ENCODE results near the gene BICRA. TPM values are rescaled to one million over a fixed set of nuclear protein-coding genes. Genes with fewer than 3 reads are reported as not detected.

The BICRA gene
- polyA plus RNA-seq, 3 donors = 0.08 to 4.6 TPM; not detected in 1

- peaks cover 30 to 36% (median 36%) of the 10 kb centered on the region in 3 donors for H3K27me3 Mint-ChIP-seq (ENCODE audit: low read depth in 3 of 3)
- Histone ChIP-seq H3K9me3 (replicated peaks in 1 of 2; ENCODE audit: control insufficient read depth in 1 of 2, insufficient read depth in 1 of 2, low read length in 2 of 2) (no peaks in the 10 kb centered on the region), H3K27me3 (ENCODE audit: control insufficient read depth in 2 of 2, insufficient read depth in 2 of 2, low read length in 2 of 2) (peaks cover 3 to 23% of the 10 kb centered on the region in 2 donors), H3K9ac (ENCODE audit: insufficient read depth, low read length, poor library complexity, severe bottlenecking) (no peak overlapping the region), H3K79me2 (ENCODE audit: insufficient read depth, low read length) (no peaks in the 10 kb centered on the region), H3K4me3 (replicated peaks in 1 of 3; ENCODE audit: low read depth in 2 of 3, low read length in 3 of 3) (no peak overlapping the region), H2AFZ (ENCODE audit: insufficient read depth, low read depth, low read length, poor library complexity, severe bottlenecking) (no peak overlapping the region), H3K27ac (ENCODE audit: low read depth in 1 of 2, low read length in 2 of 2) (no peak overlapping the region), H3K4me1 (ENCODE audit: control insufficient read depth in 1 of 2, insufficient read depth in 2 of 2, low read length in 2 of 2) (peaks cover 5 to 7% of the 10 kb centered on the region in 2 donors), H4K20me1 (ENCODE audit: insufficient read depth, low read length) (no peaks in the 10 kb centered on the region), H3K4me2 (replicated peaks; ENCODE audit: extremely low read depth, low read length, poor library complexity, severe bottlenecking) (no peak overlapping the region), H3K36me3 (replicated peaks in 1 of 2; ENCODE audit: control insufficient read depth in 1 of 2, insufficient read depth in 2 of 2, low read length in 2 of 2) (no peaks in the 10 kb centered on the region)
- H3K4me3 Mint-ChIP-seq = no peak overlapping the region
- intact Hi-C loops (cut with micrococcal nuclease) = no loop called here
- H3K27ac Mint-ChIP-seq = no peak overlapping the region
- peaks cover 8% of the 10 kb centered on the region for H3K4me1 Mint-ChIP-seq
- WGBS (ENCODE audit: insufficient coverage) = no CpG with 5 or more reads among the region's 9 CpGs
- DNase-seq = no peak
- TF ChIP-seq CTCF (IDR thresholded peaks at IDR 0.05) = no peak
- H3K9me3 Mint-ChIP-seq = peaks cover 0 to 13% (median 3%) of the 10 kb centered on the region in 7 donors
- H3K36me3 Mint-ChIP-seq = no peaks in the 10 kb centered on the region
Measured at GRCh38 chr19:47569331-47569730, 39.6 kb upstream of the BICRA start.

DNA sequence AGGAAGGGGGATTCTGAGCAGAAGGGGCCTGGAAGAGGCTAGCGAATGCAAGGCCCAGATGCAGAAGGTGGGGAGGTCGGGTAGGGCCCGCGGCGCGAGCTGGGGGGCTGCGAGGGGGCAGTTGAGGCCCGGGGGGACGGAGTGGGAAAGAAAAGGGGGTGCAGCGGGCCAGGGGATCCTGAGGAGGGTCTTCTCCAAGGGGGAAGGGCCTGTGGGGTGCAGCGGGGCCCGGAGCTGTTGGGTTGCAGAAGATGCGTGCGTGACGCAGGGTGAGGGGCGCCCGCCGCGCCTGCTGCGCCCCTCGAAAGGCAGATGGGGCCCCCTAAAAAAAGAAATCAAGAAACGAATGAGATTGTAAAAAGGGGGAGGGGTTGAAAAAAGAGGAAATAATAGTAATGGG, 36.3 kb upstream of the BICRA start:
- Histone ChIP-seq H3K9ac (ENCODE audit: insufficient read depth, low read length, poor library complexity, severe bottlenecking) (no peak overlapping the region), H3K27ac (ENCODE audit: low read depth in 1 of 2, low read length in 2 of 2) (no peak overlapping the region), H2AFZ (ENCODE audit: insufficient read depth, low read depth, low read length, poor library complexity, severe bottlenecking) (no peak overlapping the region), H3K36me3 (replicated peaks in 1 of 2; ENCODE audit: control insufficient read depth in 1 of 2, insufficient read depth in 2 of 2, low read length in 2 of 2) (no peaks in the 10 kb centered on the region), H4K20me1 (ENCODE audit: insufficient read depth, low read length) (no peaks in the 10 kb centered on the region), H3K4me3 (replicated peaks in 1 of 3; ENCODE audit: low read depth in 2 of 3, low read length in 3 of 3) (no peak overlapping the region), H3K9me3 (replicated peaks in 1 of 2; ENCODE audit: control insufficient read depth in 1 of 2, insufficient read depth in 1 of 2, low read length in 2 of 2) (no peaks in the 10 kb centered on the region), H3K4me1 (ENCODE audit: control insufficient read depth in 1 of 2, insufficient read depth in 2 of 2, low read length in 2 of 2) (peaks cover 5 to 7% of the 10 kb centered on the region in 2 donors), H3K27me3 (ENCODE audit: control insufficient read depth in 2 of 2, insufficient read depth in 2 of 2, low read length in 2 of 2) (peaks cover 3 to 23% of the 10 kb centered on the region in 2 donors), H3K79me2 (ENCODE audit: insufficient read depth, low read length) (no peaks in the 10 kb centered on the region), H3K4me2 (replicated peaks; ENCODE audit: extremely low read depth, low read length, poor library complexity, severe bottlenecking) (peak overlapping the region; percentile 68)
- peak overlapping the region in 1 of 7 donors; percentile 25 for H3K27ac Mint-ChIP-seq
- peak overlapping the region; percentile 56 to 82 for H3K4me3 Mint-ChIP-seq
- peaks cover 0 to 13% (median 3%) of the 10 kb centered on the region in 7 donors for H3K9me3 Mint-ChIP-seq
- H3K36me3 Mint-ChIP-seq = no peaks in the 10 kb centered on the region
- H3K4me1 Mint-ChIP-seq = peaks cover 8% of the 10 kb centered on the region
- DNase-seq = no peak
- WGBS (ENCODE audit: insufficient coverage) = 71% methylated on average over 20 of the region's 22 CpGs
- TF ChIP-seq CTCF (IDR thresholded peaks at IDR 0.05) = no peak
- intact Hi-C loops (cut with micrococcal nuclease) = no loop called here
- peaks cover 31 to 44% (median 36%) of the 10 kb centered on the region in 3 donors for H3K27me3 Mint-ChIP-seq (ENCODE audit: low read depth in 3 of 3)

All from CD14-positive monocyte (primary cell).